CD14-positive monocyte (primary cell): ENCODE measurements around the gene CDC37. TPM values are rescaled to one million over a fixed set of nuclear protein-coding genes. Genes with fewer than 3 reads are reported as not detected.

Source experiments
- DNase-seq, 3 donors: peaks; one replicate each; pipeline ENCODE4 v3.0.0-alpha.2; 2011 to 2022
- H2AFZ ChIP-seq: 2 replicates; pipeline ENCODE4 v1.6.0; 2012; ENCODE audit warnings: mild to moderate bottlenecking, low read depth, low read length, inconsistent platforms; ENCODE audit not compliant: insufficient read depth, poor library complexity, severe bottlenecking
- H3K27ac ChIP-seq, 2 donors: 1 replicate in 1 of 2; 2 replicates in 1 of 2; pipeline ENCODE4 v1.5.1; 2012 to 2013; ENCODE audit warnings: low read length in 2 of 2, control low read depth in 1 of 2, inconsistent platforms in 1 of 2, low read depth in 1 of 2, mild to moderate bottlenecking in 1 of 2
- H3K27me3 ChIP-seq, 2 donors: one replicate each; pipeline versions ENCODE4 v1.6.0 to v1.6.1; 2011 to 2013; ENCODE audit warnings: low read length in 2 of 2; ENCODE audit not compliant: control insufficient read depth in 2 of 2, insufficient read depth in 2 of 2
- H3K36me3 ChIP-seq, 2 donors: replicated peaks in 1 of 2; 1 replicate in 1 of 2; 2 replicates in 1 of 2; pipeline versions ENCODE4 v1.5.1 to v1.6.1; 2012 to 2013; ENCODE audit warnings: low read length in 2 of 2, control low read depth in 1 of 2, inconsistent platforms in 1 of 2, mild to moderate bottlenecking in 1 of 2; ENCODE audit not compliant: insufficient read depth in 2 of 2, control insufficient read depth in 1 of 2
- H3K4me1 ChIP-seq, 2 donors: 1 replicate in 1 of 2; 2 replicates in 1 of 2; pipeline versions ENCODE4 v1.5.1 to v1.6.1; 2012 to 2013; ENCODE audit warnings: low read length in 2 of 2, control low read depth in 1 of 2, inconsistent platforms in 1 of 2, mild to moderate bottlenecking in 1 of 2, moderate library complexity in 1 of 2; ENCODE audit not compliant: insufficient read depth in 2 of 2, control insufficient read depth in 1 of 2
- H3K4me2 ChIP-seq: replicated peaks from 2 replicates; pipeline ENCODE3; 2012; ENCODE audit warnings: low read length, moderate library complexity, mild to moderate bottlenecking; ENCODE audit not compliant: poor library complexity, severe bottlenecking; ENCODE audit errors: extremely low read depth
- H3K4me3 ChIP-seq, 3 experiments: fragments of 200-600 bp in 1 of 3; sonication (generic) in 1 of 3; replicated peaks in 1 of 3; 1 replicate in 2 of 3; 2 replicates in 1 of 3; pipeline ENCODE4 v1.5.1; 2011 to 2013; ENCODE audit warnings: low read length in 3 of 3, mild to moderate bottlenecking in 3 of 3, control low read depth in 2 of 3, low read depth in 2 of 3, inconsistent platforms in 1 of 3, moderate library complexity in 1 of 3
- H3K79me2 ChIP-seq: 2 replicates; pipeline ENCODE4 v1.6.0; 2012; ENCODE audit warnings: mild to moderate bottlenecking, control low read depth, inconsistent platforms, low read length, moderate library complexity; ENCODE audit not compliant: insufficient read depth
- H3K9ac ChIP-seq: 2 replicates; pipeline ENCODE4 v1.6.0; 2017; ENCODE audit warnings: low read length, mild to moderate bottlenecking; ENCODE audit not compliant: insufficient read depth, poor library complexity, severe bottlenecking
- H3K9me3 ChIP-seq, 2 donors: replicated peaks in 1 of 2; 1 replicate in 1 of 2; 2 replicates in 1 of 2; pipeline versions ENCODE4 v1.5.1 to v1.6.1; 2012 to 2013; ENCODE audit warnings: low read length in 2 of 2, control low read depth in 1 of 2; ENCODE audit not compliant: control insufficient read depth in 1 of 2, insufficient read depth in 1 of 2
- H4K20me1 ChIP-seq: 2 replicates; pipeline ENCODE4 v1.6.0; 2012; ENCODE audit warnings: mild to moderate bottlenecking, low read length, control low read depth, moderate library complexity; ENCODE audit not compliant: insufficient read depth
- H3K27ac Mint-ChIP-seq, 7 donors: one replicate each; pipeline ENCODE4 v1.8.0; 2020; ENCODE audit warnings: mild to moderate bottlenecking in 7 of 7, mixed read lengths in 7 of 7, moderate library complexity in 6 of 7, inconsistent platforms in 2 of 7
- H3K27me3 Mint-ChIP-seq, 3 donors: one replicate each; pipeline ENCODE4 v1.8.0; 2021 to 2022; ENCODE audit warnings: low read depth in 3 of 3, mild to moderate bottlenecking in 3 of 3, mixed read lengths in 3 of 3, moderate library complexity in 3 of 3, inconsistent platforms in 1 of 3
- H3K36me3 Mint-ChIP-seq, 2 donors: one replicate each; pipeline ENCODE4 v1.8.0; 2020; ENCODE audit warnings: mixed read lengths in 2 of 2, inconsistent platforms in 1 of 2, mild to moderate bottlenecking in 1 of 2
- H3K4me1 Mint-ChIP-seq: one replicate; pipeline ENCODE4 v1.8.0; 2020; ENCODE audit warnings: mild to moderate bottlenecking, mixed read lengths
- H3K4me3 Mint-ChIP-seq, 2 donors: one replicate each; pipeline ENCODE4 v1.8.0; 2020; ENCODE audit warnings: mild to moderate bottlenecking in 2 of 2, mixed read lengths in 2 of 2, moderate library complexity in 1 of 2
- H3K9me3 Mint-ChIP-seq, 7 donors: one replicate each; pipeline ENCODE4 v1.8.0; 2020 to 2022; ENCODE audit warnings: mixed read lengths in 7 of 7, mild to moderate bottlenecking in 6 of 7, moderate library complexity in 6 of 7, inconsistent platforms in 2 of 7
- CTCF ChIP-seq: fragments of 200-600 bp; IDR thresholded peaks from one replicate; pipeline ENCODE4 v1.8.0; 2022; ENCODE audit warnings: antibody characterized with exemption, mild to moderate bottlenecking
- WGBS: methylation state at CpG from one replicate; pipeline ENCODE4 v1.1.5; 2013; ENCODE audit warnings: missing lambda C conversion rate; ENCODE audit not compliant: insufficient coverage; 5-methylcytosine and 5-hydroxymethylcytosine counted together
- intact Hi-C, 2 donors: fragments of 100-400 bp; cut with micrococcal nuclease; formaldehyde crosslinking; loops; one replicate each; pipeline versions ENCODE4 v1.15.0 to v1.15.1; 2023
- polyA plus RNA-seq, 3 donors: library from polyadenylated mRNA; depleted of rRNA in 1 of 3; unstranded in 2 of 3; stranded (reverse) in 1 of 3; fragments of 300-500 nt in 2 of 3; fragments of >200 nt in 1 of 3; fragmentation: Illumina TruSeq in 2 of 3; gene quantifications; 1 replicate in 2 of 3; 2 replicates in 1 of 3; pipeline ENCODE4 v1.2.3, GENCODE V29; 2012 to 2021

CDC37 gene
- polyA plus RNA-seq, 3 donors: 49.3 to 575 (median 54.9) TPM

- Mint-ChIP-seq H3K4me3 (peak overlapping the region; percentile 56 to 75), H3K27me3 (peaks cover 14 to 26% (median 17%) of the 10 kb centered on the region in 3 donors), H3K27ac (peak overlapping the region; percentile 88 to 94 (median 92)), H3K4me1 (peaks cover 75% of the 10 kb centered on the region), H3K9me3 (peaks cover 0 to 4% (median 0%) of the 10 kb centered on the region in 7 donors), H3K36me3 (peaks cover 2 to 8% of the 10 kb centered on the region in 2 donors)
- peak overlapping the region; percentile 35 for H3K9ac ChIP-seq
- peak overlapping the region in 2 of 3 experiments; percentile 3 to 57 for H3K4me3 ChIP-seq
- peaks cover 78 to 80% of the 10 kb centered on the region in 2 donors for H3K4me1 ChIP-seq
- DNase-seq: peak; percentile 83 to 92 (median 88)
- H3K36me3 ChIP-seq: no peaks in the 10 kb centered on the region
- H3K9me3 ChIP-seq: no peaks in the 10 kb centered on the region
- H3K4me2 ChIP-seq: peak overlapping the region; percentile 63
- H3K79me2 ChIP-seq: no peaks in the 10 kb centered on the region
- no peaks in the 10 kb centered on the region for H4K20me1 ChIP-seq
- H2AFZ ChIP-seq: peak overlapping the region; percentile 55
- no peak for TF ChIP-seq CTCF
- peak overlapping the region; percentile 81 to 87 for H3K27ac ChIP-seq
- H3K27me3 ChIP-seq: peaks cover 3 to 15% of the 10 kb centered on the region in 2 donors
- 37% methylated on average over 13 of the region's 18 CpGs for WGBS
- intact Hi-C loops: loop anchor here in 1 of 2 donors (10.0 kb wide), 1 partner anchor 156 kb away; the partner anchor contains the start of genes CDKN2D and KRI1
These were observed 5.4 kb upstream of the CDC37 start for GRCh38 chr19:10408511-10409283.

GRCh38 chr19:10407096-10407495 lies 3.8 kb upstream of the CDC37 start:
- H3K4me1 Mint-ChIP-seq: peaks cover 77% of the 10 kb centered on the region
- H3K9ac ChIP-seq: no peak overlapping the region
- H3K27me3 ChIP-seq: peaks cover 3 to 15% of the 10 kb centered on the region in 2 donors
- peaks cover 15 to 26% (median 17%) of the 10 kb centered on the region in 3 donors for H3K27me3 Mint-ChIP-seq
- intact Hi-C loops: loop anchor here in 1 of 2 donors (10.0 kb wide), 1 partner anchor 158 kb away; the partner anchor contains the start of genes CDKN2D and KRI1
- TF ChIP-seq CTCF: no peak
- no peak for DNase-seq
- H4K20me1 ChIP-seq: peaks cover 8% of the 10 kb centered on the region
- H3K27ac ChIP-seq: no peak overlapping the region
- H3K4me3 ChIP-seq: peak overlapping the region in 1 of 3 experiments; percentile 28
- peaks cover 4 to 8% of the 10 kb centered on the region in 2 donors for H3K36me3 Mint-ChIP-seq
- peaks cover 13% of the 10 kb centered on the region for H3K79me2 ChIP-seq
- H3K4me2 ChIP-seq: no peak overlapping the region
- peaks cover 0 to 4% (median 0%) of the 10 kb centered on the region in 7 donors for H3K9me3 Mint-ChIP-seq
- no peaks in the 10 kb centered on the region for H3K9me3 ChIP-seq
- peaks cover 84 to 85% of the 10 kb centered on the region in 2 donors for H3K4me1 ChIP-seq
- no peaks in the 10 kb centered on the region for H3K36me3 ChIP-seq
- H3K27ac Mint-ChIP-seq: peak overlapping the region in 5 of 7 donors; percentile 20 to 79 (median 54)
- no peak overlapping the region for H3K4me3 Mint-ChIP-seq
- no peak overlapping the region for H2AFZ ChIP-seq
